Activated CD4-positive, alpha-beta T cell treated with anti-CD3 and anti-CD28 coated beads for 36 hours (primary cell): ENCODE measurements around the gene ZP3. TPM values are rescaled to one million over a fixed set of nuclear protein-coding genes. Genes with fewer than 3 reads are reported as not detected.
"Not testable (repeated sequence)": the region's sequence is repeated elsewhere in the genome, so short reads cannot be mapped to it uniquely, and the experiment has no call there.

Experiments
- ATAC-seq: fragments of 200-7000 bp; cut with Tn5 transposase; one replicate; pipeline ENCODE4 v1.10.0; 2021; ENCODE audit warnings: mild to moderate bottlenecking, moderate library complexity
- CTCF ChIA-PET: fragments of 350-600 bp; sonication (Branson Sonifier 250); formaldehyde crosslinking; loops from one replicate; lab custom pipeline; 2021; ENCODE audit warnings: antibody characterized with exemption; lab: Charles Lee
- POLR2A ChIA-PET: fragments of 350-600 bp; sonication (Branson Sonifier 250); formaldehyde crosslinking; loops from one replicate; lab custom pipeline; 2021; ENCODE audit warnings: antibody characterized with exemption, inconsistent platforms; lab: Charles Lee
- DNase-seq: peaks from one replicate; pipeline ENCODE4 v3.0.0-alpha.2; 2020
- H3K27ac Mint-ChIP-seq: one replicate; pipeline ENCODE4 v1.8.0; 2021; ENCODE audit warnings: mixed read lengths
- H3K27me3 Mint-ChIP-seq: one replicate; pipeline ENCODE4 v1.8.0; 2021; ENCODE audit warnings: mixed read lengths
- H3K36me3 Mint-ChIP-seq: one replicate; pipeline ENCODE4 v1.8.0; 2021; ENCODE audit warnings: low read depth, mixed read lengths
- H3K4me1 Mint-ChIP-seq: one replicate; pipeline ENCODE4 v1.8.0; 2021; ENCODE audit warnings: mixed read lengths
- H3K4me3 Mint-ChIP-seq: one replicate; pipeline ENCODE4 v1.8.0; 2021; ENCODE audit warnings: mild to moderate bottlenecking, moderate library complexity, mixed read lengths
- H3K9me3 Mint-ChIP-seq: one replicate; pipeline ENCODE4 v1.8.0; 2021; ENCODE audit warnings: low read depth, mixed read lengths
- intact Hi-C, 2 experiments: fragments of 100-400 bp; cut with DNase I in 1 of 2; cut with micrococcal nuclease in 1 of 2; formaldehyde crosslinking; loops; one replicate each; pipeline versions ENCODE4 v1.14.2 to v1.15.1; 2022 to 2024; cut with DNase I, micrococcal nuclease
- total RNA-seq, 2 experiments: library from RNA; stranded (reverse); gene quantifications; one replicate each; pipeline ENCODE4 v1.2.3, GENCODE V29; 2021

Gene ZP3
- total RNA-seq, 2 experiments from 2014 or later = 7.0 to 7.9 TPM

GRCh38 chr7:76476742-76477474 lies 52.2 kb downstream of the ZP3 start:
- ATAC-seq, intact Hi-C loops, POLR2A ChIA-PET, CTCF ChIA-PET, H3K27me3 Mint-ChIP-seq, H3K4me3 Mint-ChIP-seq, H3K36me3 Mint-ChIP-seq, DNase-seq, H3K9me3 Mint-ChIP-seq, H3K4me1 Mint-ChIP-seq, H3K27ac Mint-ChIP-seq: not testable (repeated sequence)

- CTCF ChIA-PET, DNase-seq, H3K27ac Mint-ChIP-seq, intact Hi-C loops, H3K4me3 Mint-ChIP-seq, H3K36me3 Mint-ChIP-seq, H3K9me3 Mint-ChIP-seq, H3K27me3 Mint-ChIP-seq, H3K4me1 Mint-ChIP-seq, POLR2A ChIA-PET: not testable (repeated sequence)
- ATAC-seq = peak; percentile 49
These were observed 54.9 kb downstream of the ZP3 start for GRCh38 chr7:76479628-76480027.

GRCh38 chr7:76480403-76481253 lies 55.9 kb downstream of the ZP3 start:
- ATAC-seq, intact Hi-C loops, H3K4me3 Mint-ChIP-seq, DNase-seq, POLR2A ChIA-PET, H3K9me3 Mint-ChIP-seq, CTCF ChIA-PET, H3K36me3 Mint-ChIP-seq, H3K27ac Mint-ChIP-seq, H3K27me3 Mint-ChIP-seq, H3K4me1 Mint-ChIP-seq: not testable (repeated sequence)

- intact Hi-C loops, H3K36me3 Mint-ChIP-seq, H3K4me3 Mint-ChIP-seq, H3K9me3 Mint-ChIP-seq, H3K4me1 Mint-ChIP-seq, H3K27me3 Mint-ChIP-seq, POLR2A ChIA-PET, DNase-seq, H3K27ac Mint-ChIP-seq, ATAC-seq, CTCF ChIA-PET: not testable (repeated sequence)
These were observed 57.9 kb downstream of the ZP3 start for GRCh38 chr7:76482660-76483059.

GRCh38 chr7:76483081-76483480 lies 58.3 kb downstream of the ZP3 start:
- DNase-seq, H3K4me1 Mint-ChIP-seq, H3K4me3 Mint-ChIP-seq, H3K27me3 Mint-ChIP-seq, H3K36me3 Mint-ChIP-seq, ATAC-seq, intact Hi-C loops, H3K27ac Mint-ChIP-seq, CTCF ChIA-PET, H3K9me3 Mint-ChIP-seq, POLR2A ChIA-PET: not testable (repeated sequence)

- H3K9me3 Mint-ChIP-seq, H3K27me3 Mint-ChIP-seq, DNase-seq, H3K4me3 Mint-ChIP-seq, H3K4me1 Mint-ChIP-seq, POLR2A ChIA-PET, ATAC-seq, intact Hi-C loops, H3K36me3 Mint-ChIP-seq, H3K27ac Mint-ChIP-seq, CTCF ChIA-PET: not testable (repeated sequence)
These were observed 59.7 kb downstream of the ZP3 start for GRCh38 chr7:76484456-76484855.

- DNase-seq, H3K9me3 Mint-ChIP-seq, H3K27me3 Mint-ChIP-seq, CTCF ChIA-PET, intact Hi-C loops, H3K36me3 Mint-ChIP-seq, H3K4me1 Mint-ChIP-seq, H3K4me3 Mint-ChIP-seq, POLR2A ChIA-PET, H3K27ac Mint-ChIP-seq: not testable (repeated sequence)
- peak; percentile 29 for ATAC-seq
These were observed 61.3 kb downstream of the ZP3 start for GRCh38 chr7:76485822-76486610.

- H3K27ac Mint-ChIP-seq = peak overlapping the region; percentile 86
- not testable (repeated sequence) for H3K4me3 Mint-ChIP-seq
- DNase-seq = peak; percentile 72
These were observed 61.9 kb downstream of the ZP3 start for GRCh38 chr7:76486618-76487017.

GRCh38 chr7:76487969-76488368 lies 63.2 kb downstream of the ZP3 start:
- H3K27ac Mint-ChIP-seq, H3K4me3 Mint-ChIP-seq, H3K9me3 Mint-ChIP-seq, H3K36me3 Mint-ChIP-seq, H3K27me3 Mint-ChIP-seq, DNase-seq, ATAC-seq, H3K4me1 Mint-ChIP-seq, CTCF ChIA-PET, intact Hi-C loops, POLR2A ChIA-PET: not testable (repeated sequence)

More at GRCh38 chr7:76486618-76487017, 61.9 kb downstream of the ZP3 start:
- intact Hi-C loops, H3K4me1 Mint-ChIP-seq, H3K36me3 Mint-ChIP-seq, POLR2A ChIA-PET, H3K27me3 Mint-ChIP-seq, H3K9me3 Mint-ChIP-seq, CTCF ChIA-PET: not testable (repeated sequence)
- ATAC-seq = peak; percentile 97
